Activated CD4-positive, alpha-beta T cell treated with anti-CD3 and anti-CD28 coated beads for 1 hour (primary cell): ENCODE data around the gene GPD2.
"Not testable (repeated sequence)": the region's sequence is repeated elsewhere in the genome, so short reads cannot be mapped to it uniquely, and the experiment has no call there.

Source experiments
- DNase-seq: peaks from one replicate; pipeline ENCODE4 v3.0.0-alpha.2; 2020

The GPD2 gene

GRCh38 chr2:156592809-156593593, 156.8 kb downstream of the GPD2 start:
- DNase-seq: no peak

GRCh38 chr2:156593594-156593921, 157.4 kb downstream of the GPD2 start:
- DNase-seq: no peak

- DNase-seq: no peak
These were observed 162.4 kb downstream of the GPD2 start for GRCh38 chr2:156598563-156598962.

GRCh38 chr2:156600196-156600595, 164.0 kb downstream of the GPD2 start:
- no peak for DNase-seq

- DNase-seq: no peak
These were observed 165.8 kb downstream of the GPD2 start for GRCh38 chr2:156601855-156602551.

GRCh38 chr2:156602552-156602933, 166.4 kb downstream of the GPD2 start:
- DNase-seq: no peak

- no peak for DNase-seq
These were observed 179.7 kb downstream of the GPD2 start for GRCh38 chr2:156615836-156616322.

GRCh38 chr2:156618071-156618470, 181.9 kb downstream of the GPD2 start:
- not testable (repeated sequence) for DNase-seq

GRCh38 chr2:156619021-156619539, 182.9 kb downstream of the GPD2 start:
- DNase-seq: no peak

GRCh38 chr2:156622491-156622890, 186.3 kb downstream of the GPD2 start:
- no peak for DNase-seq

- DNase-seq: no peak
These were observed 189.4 kb downstream of the GPD2 start for GRCh38 chr2:156625360-156626170.

GRCh38 chr2:156626931-156627330, 190.8 kb downstream of the GPD2 start:
- no peak for DNase-seq

- no peak for DNase-seq
These were observed 194.6 kb downstream of the GPD2 start for GRCh38 chr2:156630579-156631337.

GRCh38 chr2:156635646-156636045, 199.5 kb downstream of the GPD2 start:
- no peak for DNase-seq
